ENCODE results near the gene LBX1.
A peak's percentile ranks its signal among the peaks of the same experiment; 100 is the strongest.

DNA sequence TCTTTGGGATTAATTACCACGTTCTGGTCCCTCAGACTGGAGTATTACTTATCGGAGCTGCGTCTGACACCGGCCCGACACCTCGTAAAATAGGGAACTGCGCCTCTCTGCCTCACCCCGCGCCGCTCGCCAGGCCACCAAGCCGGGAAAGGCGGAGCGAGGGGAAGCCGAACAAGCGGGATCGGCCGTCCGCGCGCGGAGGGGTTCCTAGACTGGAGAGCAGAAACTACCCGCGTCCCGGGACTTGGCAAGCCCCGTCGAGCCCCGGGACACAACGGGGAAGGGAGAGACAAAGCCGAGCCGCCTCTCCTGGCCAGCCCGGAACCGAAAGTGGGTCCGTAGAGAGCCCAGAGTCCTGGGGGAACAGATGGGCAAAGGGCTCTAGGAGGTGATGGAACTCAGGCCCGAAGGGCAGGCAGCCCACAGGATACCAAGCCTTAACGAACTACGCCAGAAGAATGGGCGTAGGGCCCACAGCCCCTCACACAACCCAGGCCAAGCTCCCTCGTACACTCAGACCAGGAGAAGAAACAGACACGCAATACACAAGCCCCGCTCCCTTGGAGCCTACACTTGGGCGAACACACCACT, 6.5 kb downstream of the LBX1 start:
- TF ChIP-seq EZH2 (IDR thresholded peaks at IDR 0.05; ENCODE audit: borderline replicate concordance, low read depth, low read length, severe bottlenecking), result peak; percentile 80
- TF ChIP-seq CTCF (IDR thresholded peaks at IDR 0.05; ENCODE audit: extremely low read depth in 1 of 2, insufficient read depth in 1 of 2, low read depth in 1 of 2, low read length in 2 of 2), result no peak
- TF ChIP-seq POLR2A (IDR thresholded peaks at IDR 0.05; ENCODE audit: low read depth, low read length), result no peak
- no peak for TF ChIP-seq JUN (IDR thresholded peaks at IDR 0.05; ENCODE audit: borderline replicate concordance, insufficient read depth, insufficient read length, low read depth)
- no peak for TF ChIP-seq MYC (IDR thresholded peaks at IDR 0.05; ENCODE audit: low read depth, low read length)
- TF ChIP-seq, protein P1, sequence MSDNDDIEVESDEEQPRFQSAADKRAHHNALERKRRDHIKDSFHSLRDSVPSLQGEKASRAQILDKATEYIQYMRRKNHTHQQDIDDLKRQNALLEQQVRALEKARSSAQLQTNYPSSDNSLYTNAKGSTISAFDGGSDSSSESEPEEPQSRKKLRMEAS (IDR thresholded peaks at IDR 0.05; ENCODE audit: insufficient read depth, insufficient read length), result no peak
